GM23338 (cell line): ENCODE measurements around the gene THRB. TPM values are rescaled to one million over a fixed set of nuclear protein-coding genes. Genes with fewer than 3 reads are reported as not detected.

Experiments used
- ATAC-seq: fragments of 200-7000 bp; cut with Tn5 transposase; 3 replicates; pipeline ENCODE4 v1.9.1; 2020
- DNase-seq: peaks from one replicate; pipeline ENCODE4 v3.0.0-alpha.2; 2015; ENCODE audit warnings: low spot score
- H2AFZ ChIP-seq: fragments of 200-600 bp; sonication (generic); 2 replicates; pipeline ENCODE4 v1.8.0; 2016; ENCODE audit warnings: antibody characterized with exemption, mild to moderate bottlenecking, moderate library complexity
- H3F3A ChIP-seq: fragments of 200-600 bp; sonication (generic); replicated peaks from 2 replicates; pipeline ENCODE4 v1.8.0; 2017; ENCODE audit warnings: antibody characterized with exemption, mixed run types, low read depth
- H3K27ac ChIP-seq: fragments of 200-600 bp; sonication (generic); 2 replicates; pipeline ENCODE4 v1.6.1; 2016; ENCODE audit warnings: low read depth
- H3K27me3 ChIP-seq: fragments of 200-600 bp; sonication (generic); 2 replicates; pipeline ENCODE4 v1.8.0; 2016; ENCODE audit warnings: mild to moderate bottlenecking, mixed run types, moderate library complexity; ENCODE audit not compliant: insufficient read depth
- H3K36me3 ChIP-seq: fragments of 200-600 bp; sonication (generic); 2 replicates; pipeline ENCODE4 v1.8.0; 2016; ENCODE audit warnings: mild to moderate bottlenecking; ENCODE audit not compliant: insufficient read depth
- H3K4me1 ChIP-seq: fragments of 200-600 bp; sonication (generic); 2 replicates; pipeline ENCODE4 v1.8.0; 2016; ENCODE audit warnings: mild to moderate bottlenecking, moderate library complexity; ENCODE audit not compliant: insufficient read depth
- H3K4me2 ChIP-seq: fragments of 200-600 bp; sonication (generic); 2 replicates; pipeline ENCODE4 v1.7.1; 2017; ENCODE audit warnings: mixed run types
- H3K4me3 ChIP-seq: fragments of 200-600 bp; sonication (generic); 2 replicates; pipeline ENCODE4 v1.6.1; 2016; ENCODE audit warnings: mixed run types
- H3K79me2 ChIP-seq: fragments of 200-600 bp; sonication (generic); replicated peaks from 2 replicates; pipeline ENCODE4 v1.8.0; 2017; ENCODE audit warnings: mild to moderate bottlenecking; ENCODE audit not compliant: insufficient read depth
- H3K9me2 ChIP-seq: fragments of 200-600 bp; sonication (generic); 2 replicates; pipeline ENCODE4 v1.8.0; 2017; ENCODE audit not compliant: insufficient read depth
- H4K20me1 ChIP-seq: fragments of 200-600 bp; sonication (generic); replicated peaks from 2 replicates; pipeline ENCODE4 v1.8.0; 2017; ENCODE audit warnings: mild to moderate bottlenecking; ENCODE audit not compliant: insufficient read depth
- H3K27ac Mint-ChIP-seq: 2 replicates; pipeline ENCODE4 v1.8.0; 2020; ENCODE audit warnings: inconsistent platforms, mild to moderate bottlenecking, moderate library complexity, mixed read lengths
- H3K27me3 Mint-ChIP-seq: 3 replicates; pipeline ENCODE4 v1.8.0; 2022; ENCODE audit warnings: low read depth, mild to moderate bottlenecking, moderate library complexity, mixed read lengths, inconsistent platforms; ENCODE audit not compliant: insufficient read depth, poor library complexity
- H3K36me3 Mint-ChIP-seq: 3 replicates; pipeline ENCODE4 v1.8.0; 2021; ENCODE audit warnings: low read depth, mild to moderate bottlenecking, inconsistent platforms, moderate library complexity, mixed read lengths
- H3K4me1 Mint-ChIP-seq: 3 replicates; pipeline ENCODE4 v1.8.0; 2020; ENCODE audit warnings: mild to moderate bottlenecking, inconsistent platforms, mixed read lengths
- H3K4me3 Mint-ChIP-seq: 3 replicates; pipeline ENCODE4 v1.8.0; 2021; ENCODE audit warnings: moderate library complexity, mild to moderate bottlenecking, inconsistent platforms, mixed read lengths
- H3K9me3 Mint-ChIP-seq: 3 replicates; pipeline ENCODE4 v1.8.0; 2020; ENCODE audit warnings: moderate library complexity, mild to moderate bottlenecking, inconsistent platforms, mixed read lengths
- CREB1 ChIP-seq: fragments of 250-450 bp; sonication (Bioruptor Pico); IDR thresholded peaks from 2 replicates; pipeline ENCODE4 v1.5.0; 2020; ENCODE audit warnings: low read depth, mild to moderate bottlenecking, moderate library complexity
- CTCF ChIP-seq, 2 experiments: fragments of 200-600 bp in 1 of 2; sonication (generic) in 1 of 2; conservative IDR thresholded peaks; 2 replicates each; pipeline versions ENCODE4 v1.5.1 to v1.6.1; 2016 to 2017; ENCODE audit warnings: antibody characterized with exemption in 2 of 2, low read depth in 2 of 2, mild to moderate bottlenecking in 2 of 2, moderate library complexity in 1 of 2
- ETS1 ChIP-seq: IDR thresholded peaks from 2 replicates; pipeline ENCODE4 v1.6.1; 2016; ENCODE audit warnings: antibody characterized with exemption
- EZH2 ChIP-seq: fragments of 200-600 bp; sonication (generic); IDR thresholded peaks from one replicate; pipeline ENCODE4 v1.8.0; 2017; ENCODE audit warnings: antibody characterized with exemption, mild to moderate bottlenecking, low read depth; ENCODE audit not compliant: unreplicated experiment
- EZH2phosphoT487 ChIP-seq: fragments of 200-600 bp; sonication (generic); IDR thresholded peaks from one replicate; pipeline ENCODE4 v1.8.1; 2018; ENCODE audit warnings: antibody characterized with exemption; ENCODE audit not compliant: unreplicated experiment
- JUNB ChIP-seq: IDR thresholded peaks from one replicate; pipeline ENCODE4 v1.6.1; 2016; ENCODE audit warnings: antibody characterized with exemption; ENCODE audit not compliant: unreplicated experiment
- NANOG ChIP-seq: IDR thresholded peaks from 2 replicates; pipeline ENCODE4 v1.6.1; 2016; ENCODE audit warnings: antibody characterized with exemption, borderline replicate concordance
- POLR2AphosphoS5 ChIP-seq: IDR thresholded peaks from 2 replicates; pipeline ENCODE4 v1.6.1; 2016; ENCODE audit warnings: antibody characterized with exemption, low read depth
- REST ChIP-seq: IDR thresholded peaks from one replicate; pipeline ENCODE4 v1.6.1; 2018; ENCODE audit warnings: antibody characterized with exemption; ENCODE audit not compliant: unreplicated experiment
- STAT1 ChIP-seq: IDR thresholded peaks from one replicate; pipeline ENCODE4 v1.6.1; 2016; ENCODE audit warnings: antibody characterized with exemption; ENCODE audit not compliant: unreplicated experiment
- ZNF114 ChIP-seq: fragments of 250-450 bp; sonication (Bioruptor Pico); IDR thresholded peaks from 2 replicates; pipeline ENCODE4 v1.5.0; 2020; ENCODE audit warnings: mild to moderate bottlenecking, moderate library complexity
- ZNF331 ChIP-seq: fragments of 250-450 bp; sonication (Bioruptor Pico); IDR thresholded peaks from 2 replicates; pipeline ENCODE4 v1.5.0; 2020; ENCODE audit warnings: low read depth, mild to moderate bottlenecking, moderate library complexity
- ZNF462 ChIP-seq: fragments of 250-450 bp; sonication (Bioruptor Pico); IDR thresholded peaks from 2 replicates; pipeline ENCODE4 v1.5.0; 2020; ENCODE audit warnings: mild to moderate bottlenecking, moderate library complexity
- polyA plus RNA-seq: library from polyadenylated mRNA; unstranded; fragments of >200 nt; fragmentation: Nextera tagmentation; extraction: Ambion mirVana; gene quantifications from 2 replicates; pipeline ENCODE4 v1.2.1, GENCODE V29; 2016
- total RNA-seq: library from RNA; depleted of rRNA; stranded (reverse); fragments of >200 nt; shearing (Covaris generic); gene quantifications from 2 replicates; pipeline ENCODE4 v1.2.3, GENCODE V29; 2014

Gene THRB
- total and polyA plus RNA-seq, 2 experiments from 2014 or later = 1.7 to 3.2 TPM

GRCh38 chr3:24518990-24519367 lies 24.3 kb upstream of the THRB start:
- H3K9me2 ChIP-seq = no peaks in the 10 kb centered on the region
- no peaks in the 10 kb centered on the region; the same call in 2 of the 3 replicates for H3K36me3 Mint-ChIP-seq
- TF ChIP-seq EZH2phosphoT487 (no peak), JUNB (no peak), STAT1 (no peak), CREB1 (CRISPR knock-in tag) (no peak), POLR2AphosphoS5 (no peak), REST (no peak), EZH2 (no peak), ZNF114 (CRISPR knock-in tag) (no peak), ZNF462 (no peak), ZNF331 (no peak), ETS1 (no peak), CTCF (conservative IDR thresholded peaks at IDR 0.05; ENCODE audit: low read depth in 2 of 2) (no peak), NANOG (no peak)
- H3K27ac ChIP-seq = no peak overlapping the region
- DNase-seq (no peak), ATAC-seq (no peak)
- H3K36me3 ChIP-seq = no peaks in the 10 kb centered on the region
- H3K4me1 Mint-ChIP-seq = peaks cover 35% of the 10 kb centered on the region
- peaks cover 41% of the 10 kb centered on the region for H3K27me3 Mint-ChIP-seq
- no peak overlapping the region for H2AFZ ChIP-seq
- no peak overlapping the region for H3K27ac Mint-ChIP-seq
- peaks cover 31% of the 10 kb centered on the region for H3K4me1 ChIP-seq
- H3K4me3 ChIP-seq = no peak overlapping the region
- peaks cover 62% of the 10 kb centered on the region for H3K27me3 ChIP-seq
- peaks cover 6% of the 10 kb centered on the region; the same call in 1 of the 2 replicates for H4K20me1 ChIP-seq
- peak overlapping the region; percentile 57 for H3K4me2 ChIP-seq
- H3K4me3 Mint-ChIP-seq = peak overlapping the region; percentile 4; the same call in 1 of the 3 replicates
- no peaks in the 10 kb centered on the region for H3K9me3 Mint-ChIP-seq
- H3K79me2 ChIP-seq = no peaks in the 10 kb centered on the region
- H3F3A ChIP-seq = no peaks in the 10 kb centered on the region
